Neural cell (in vitro differentiated cells): ENCODE measurements around the gene NET1. TPM values are rescaled to one million over a fixed set of nuclear protein-coding genes. Genes with fewer than 3 reads are reported as not detected.

ENCODE experiments used
- H2AFZ ChIP-seq: fragments of 200-600, 300-800 bp; sonication (generic), shearing (Covaris generic); 2 replicates; pipeline ENCODE4 v1.6.0; 2014; ENCODE audit warnings: low read depth, mild to moderate bottlenecking, antibody characterized with exemption, low read length, moderate library complexity
- H3F3A ChIP-seq: fragments of 200-600 bp; shearing (Covaris generic); 2 replicates; pipeline ENCODE4 v1.6.1; 2016; ENCODE audit warnings: mild to moderate bottlenecking, moderate library complexity, mixed read lengths, antibody characterized with exemption, low read length; ENCODE audit not compliant: insufficient read depth, poor library complexity, severe bottlenecking
- H3K27ac ChIP-seq: fragments of 200-600, 300-800 bp; sonication (generic), shearing (Covaris generic); 2 replicates; pipeline ENCODE4 v1.5.1; 2014; ENCODE audit warnings: mild to moderate bottlenecking, low read length, moderate library complexity
- H3K27me3 ChIP-seq: fragments of 300-800, 200-600 bp; sonication (generic), shearing (Covaris generic); 2 replicates; pipeline ENCODE4 v1.6.0; 2014; ENCODE audit warnings: mild to moderate bottlenecking, low read depth, low read length, moderate library complexity; ENCODE audit not compliant: insufficient read depth
- H3K36me3 ChIP-seq: fragments of 300-800, 200-600 bp; sonication (generic), shearing (Covaris generic); 2 replicates; pipeline ENCODE4 v1.5.1; 2014; ENCODE audit warnings: mild to moderate bottlenecking, antibody characterized with exemption, low read length, moderate library complexity; ENCODE audit not compliant: insufficient read depth
- H3K4me2 ChIP-seq: fragments of 300-800, 200-600 bp; sonication (generic), shearing (Covaris generic); 2 replicates; pipeline ENCODE4 v1.6.0; 2014; ENCODE audit warnings: mild to moderate bottlenecking, low read length
- H3K4me3 ChIP-seq: fragments of 300-800, 200-600 bp; sonication (generic), shearing (Covaris generic); 2 replicates; pipeline ENCODE4 v1.5.1; 2014; ENCODE audit warnings: mild to moderate bottlenecking, low read length, moderate library complexity
- H3K79me2 ChIP-seq: fragments of 200-600 bp; shearing (Covaris generic); replicated peaks from 2 replicates; pipeline ENCODE4 v1.6.0; 2014; ENCODE audit warnings: mild to moderate bottlenecking, low read length, moderate library complexity; ENCODE audit not compliant: insufficient read depth
- H3K9ac ChIP-seq: fragments of 300-800, 200-600 bp; sonication (generic), shearing (Covaris generic); 2 replicates; pipeline ENCODE4 v1.6.1; 2016; ENCODE audit warnings: mild to moderate bottlenecking, low read length, mixed read lengths
- H3K9me2 ChIP-seq: fragments of 200-600 bp; shearing (Covaris generic); 2 replicates; pipeline ENCODE4 v1.6.1; 2016; ENCODE audit warnings: mild to moderate bottlenecking, low read length, mixed read lengths; ENCODE audit not compliant: insufficient read depth
- H3K9me3 ChIP-seq: fragments of 200-600, 300-800 bp; sonication (generic), shearing (Covaris generic); 2 replicates; pipeline ENCODE4 v1.6.1; 2016; ENCODE audit warnings: mild to moderate bottlenecking, mixed run types, low read length, moderate library complexity, mixed read lengths
- H4K20me1 ChIP-seq: fragments of 200-600 bp; shearing (Covaris generic); 2 replicates; pipeline ENCODE4 v1.6.1; 2016; ENCODE audit warnings: mild to moderate bottlenecking, mixed run types; ENCODE audit not compliant: insufficient read depth
- CTCF ChIP-seq: fragments of 450-650 bp; IDR thresholded peaks from 2 replicates; pipeline ENCODE4 v1.5.1; 2014; ENCODE audit warnings: antibody characterized with exemption, mild to moderate bottlenecking, moderate library complexity; ENCODE audit not compliant: poor library complexity, severe bottlenecking
- EP300 ChIP-seq: fragments of 450-650 bp; conservative IDR thresholded peaks from 2 replicates; pipeline ENCODE4 v1.6.1; 2014; ENCODE audit warnings: antibody characterized with exemption, mild to moderate bottlenecking, moderate library complexity; ENCODE audit not compliant: poor library complexity, severe bottlenecking
- EZH2 ChIP-seq: fragments of 200-600, 300-800 bp; shearing (Covaris generic), sonication (generic); IDR thresholded peaks from 2 replicates; pipeline ENCODE4 v1.6.1; 2014; ENCODE audit warnings: antibody characterized with exemption, low read length, borderline replicate concordance, mild to moderate bottlenecking; ENCODE audit not compliant: insufficient read depth, poor library complexity, severe bottlenecking
- MXI1 ChIP-seq: fragments of 450-650 bp; conservative IDR thresholded peaks from 2 replicates; pipeline ENCODE4 v1.6.1; 2014; ENCODE audit warnings: antibody characterized with exemption, mild to moderate bottlenecking; ENCODE audit not compliant: poor library complexity, severe bottlenecking
- POLR2AphosphoS5 ChIP-seq: IDR thresholded peaks from 2 replicates; pipeline ENCODE4 v1.6.1; 2012
- RAD21 ChIP-seq: fragments of 450-650 bp; conservative IDR thresholded peaks from 2 replicates; pipeline ENCODE4 v1.6.1; 2014; ENCODE audit warnings: antibody characterized with exemption, mild to moderate bottlenecking, moderate library complexity
- REST ChIP-seq: IDR thresholded peaks from 2 replicates; pipeline ENCODE4 v1.6.1; 2012; ENCODE audit warnings: borderline replicate concordance
- SMC3 ChIP-seq: fragments of 450-650 bp; conservative IDR thresholded peaks from 2 replicates; pipeline ENCODE4 v1.6.1; 2014; ENCODE audit warnings: antibody characterized with exemption, mild to moderate bottlenecking, moderate library complexity; ENCODE audit not compliant: poor library complexity
- TAF1 ChIP-seq: IDR thresholded peaks from 2 replicates; pipeline ENCODE4 v1.6.1; 2012; ENCODE audit warnings: low read depth
- polyA plus RNA-seq: library from polyadenylated mRNA; depleted of rRNA; stranded (reverse); fragments of >200 nt; gene quantifications from 2 replicates; pipeline ENCODE4 v1.2.3, GENCODE V29; 2014

The NET1 gene
- polyA plus RNA-seq, 1 donor from 2014 or later, result 8.0 TPM

- peaks cover 38% of the 10 kb centered on the region for H3K79me2 ChIP-seq
- H3F3A ChIP-seq, result no peaks in the 10 kb centered on the region
- no peaks in the 10 kb centered on the region for H3K9me2 ChIP-seq
- H3K36me3 ChIP-seq, result no peaks in the 10 kb centered on the region
- H3K27ac ChIP-seq, result no peak overlapping the region
- peak overlapping the region; percentile 91 for H3K4me3 ChIP-seq
- peak overlapping the region; percentile 74 for H3K9ac ChIP-seq
- H4K20me1 ChIP-seq, result no peaks in the 10 kb centered on the region
- H2AFZ ChIP-seq, result no peak overlapping the region
- no peaks in the 10 kb centered on the region for H3K9me3 ChIP-seq
- H3K27me3 ChIP-seq, result no peaks in the 10 kb centered on the region
- peak overlapping the region; percentile 59 for H3K4me2 ChIP-seq
- TF ChIP-seq SMC3 (no peak), MXI1 (no peak), POLR2AphosphoS5 (no peak), CTCF (no peak), EZH2 (no peak), TAF1 (no peak), REST (no peak), RAD21 (no peak), EP300 (no peak)
Observed at GRCh38 chr10:5413012-5413938, 918 bp downstream of the NET1 start.

- Histone ChIP-seq H3K4me3 (no peak overlapping the region), H2AFZ (no peak overlapping the region), H4K20me1 (no peaks in the 10 kb centered on the region), H3K27me3 (no peaks in the 10 kb centered on the region), H3K9ac (no peak overlapping the region), H3K9me3 (no peaks in the 10 kb centered on the region), H3K9me2 (no peaks in the 10 kb centered on the region), H3F3A (no peaks in the 10 kb centered on the region), H3K79me2 (peaks cover 55% of the 10 kb centered on the region), H3K4me2 (no peak overlapping the region), H3K36me3 (no peaks in the 10 kb centered on the region), H3K27ac (no peak overlapping the region)
- no peak for TF ChIP-seq EP300
- no peak for TF ChIP-seq SMC3
- TF ChIP-seq RAD21, result no peak
- no peak for TF ChIP-seq EZH2
- no peak for TF ChIP-seq CTCF
- TF ChIP-seq REST, result no peak
- no peak for TF ChIP-seq POLR2AphosphoS5
- TF ChIP-seq MXI1, result no peak
- no peak for TF ChIP-seq TAF1
Observed at GRCh38 chr10:5416981-5417380, 4.6 kb downstream of the NET1 start.
